ENCODE results near the gene ZC2HC1C.

DNA sequence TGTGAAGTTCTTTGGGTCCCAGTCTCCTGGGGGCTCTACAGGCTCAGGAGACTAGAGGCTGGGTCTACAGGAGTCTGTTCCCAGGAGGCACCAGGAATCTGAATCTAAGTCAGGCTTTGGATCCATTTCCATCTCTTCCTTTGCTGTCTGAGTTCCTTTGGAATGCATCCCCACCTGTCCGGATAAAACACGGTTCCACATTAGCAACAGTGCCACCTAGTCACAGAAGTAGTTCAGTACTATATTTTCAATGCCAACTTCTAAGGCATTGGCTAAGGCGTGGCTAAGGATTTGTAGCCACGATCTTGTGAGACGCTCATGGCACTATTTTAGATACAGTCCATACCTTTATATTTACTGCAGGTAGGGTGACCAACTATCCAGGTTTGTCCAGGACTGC is 15.1 kb downstream of the ZC2HC1C start:
- peak; percentile 15 to 36; a peak in 2 of 4 replicates for TF ChIP-seq CTCF (conservative IDR thresholded peaks at IDR 0.05; ENCODE audit: low read depth in 2 of 2)
- TF ChIP-seq STAT1 (IDR thresholded peaks at IDR 0.05; ENCODE audit: unreplicated experiment) = no peak
- no peak for TF ChIP-seq EZH2 (IDR thresholded peaks at IDR 0.05; ENCODE audit: low read depth, unreplicated experiment)
- no peak for TF ChIP-seq POLR2AphosphoS5 (IDR thresholded peaks at IDR 0.05; ENCODE audit: low read depth)
- no peak for TF ChIP-seq EZH2phosphoT487 (IDR thresholded peaks at IDR 0.05; ENCODE audit: unreplicated experiment)
- TF ChIP-seq ZNF114 (CRISPR knock-in tag; IDR thresholded peaks at IDR 0.05) = no peak
- TF ChIP-seq CREB1 (CRISPR knock-in tag; IDR thresholded peaks at IDR 0.05; ENCODE audit: low read depth) = no peak
- TF ChIP-seq REST (IDR thresholded peaks at IDR 0.05; ENCODE audit: unreplicated experiment) = no peak
